Activated CD4-positive, alpha-beta T cell treated with anti-CD3 and anti-CD28 coated beads, Interleukin-2, amount 50 U/mL, for 1 hour (primary cell): ENCODE measurements around the gene OR1F1.
"Not testable (repeated sequence)": the region's sequence is repeated elsewhere in the genome, so short reads cannot be mapped to it uniquely, and the experiment has no call there.

ENCODE experiments used
- DNase-seq: peaks from one replicate; pipeline ENCODE4 v3.0.0-alpha.2; 2020

Gene OR1F1

DNA sequence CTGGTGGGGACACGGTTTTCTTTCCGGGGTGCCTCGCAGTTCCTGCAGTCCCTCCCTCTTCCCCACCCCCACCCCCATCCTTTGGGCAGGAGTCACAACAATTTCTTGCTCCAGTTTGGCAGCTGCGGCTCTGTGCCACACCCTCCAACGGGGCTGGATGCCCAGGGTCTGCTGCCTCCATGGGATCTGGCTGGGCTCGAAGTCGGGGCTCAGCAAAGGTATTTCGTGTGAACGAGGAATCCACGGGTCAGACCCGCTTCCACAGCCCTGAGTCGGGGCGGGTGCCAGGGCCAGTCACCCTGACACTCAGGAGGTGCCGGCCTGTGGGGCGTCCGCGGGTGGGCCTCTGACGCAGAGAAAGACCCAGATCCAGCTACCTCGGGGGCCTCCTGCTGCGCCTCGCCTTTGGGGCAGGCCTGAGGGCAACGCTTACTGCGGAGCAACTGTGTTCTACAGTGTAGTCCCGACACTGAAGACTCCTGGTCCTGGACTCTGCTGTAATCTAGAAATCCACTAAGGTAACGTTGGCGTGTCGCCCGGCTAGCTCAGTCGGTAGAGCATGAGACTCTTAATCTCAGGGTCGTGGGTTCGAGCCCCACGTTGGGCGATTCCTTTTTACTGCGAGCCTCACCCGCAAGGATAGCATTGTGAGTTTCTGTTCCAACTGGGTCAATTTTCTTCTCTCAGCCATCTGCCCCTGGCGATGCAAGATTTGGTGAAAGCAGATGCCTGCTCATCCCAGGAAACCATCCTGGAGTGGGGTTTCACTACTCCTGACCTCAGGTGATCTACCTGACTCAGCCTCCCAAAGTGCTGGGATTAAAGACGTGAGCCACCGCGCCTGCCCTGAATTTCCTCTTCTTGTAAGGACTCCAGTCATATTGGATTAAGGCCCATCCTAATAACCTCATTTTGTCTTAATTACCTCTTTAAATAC, 12.6 kb upstream of the OR1F1 start:
- no peak for DNase-seq

DNA sequence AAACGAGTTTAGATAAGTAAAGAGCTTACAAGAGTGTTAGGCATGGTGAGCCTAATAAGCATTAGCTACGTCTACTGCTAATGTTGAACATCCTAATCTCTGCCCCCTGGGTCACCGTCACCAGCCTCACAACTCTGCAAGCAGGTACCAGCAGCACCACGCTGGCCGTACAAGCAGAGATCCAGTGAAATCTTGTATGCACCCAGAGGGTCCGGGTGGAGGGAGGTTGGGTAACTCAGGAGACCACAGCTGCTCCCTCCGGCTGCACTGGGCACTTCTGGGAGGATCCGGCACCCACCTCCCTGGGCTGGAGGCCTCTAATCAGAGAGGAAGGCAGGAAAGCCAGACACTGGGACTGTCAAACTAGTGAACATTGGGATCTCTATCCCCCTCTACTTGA, 8.4 kb upstream of the OR1F1 start:
- no peak for DNase-seq

- DNase-seq, result no peak
Measured at GRCh38 chr16:3180445-3180878, 7.5 kb upstream of the OR1F1 start.

DNA sequence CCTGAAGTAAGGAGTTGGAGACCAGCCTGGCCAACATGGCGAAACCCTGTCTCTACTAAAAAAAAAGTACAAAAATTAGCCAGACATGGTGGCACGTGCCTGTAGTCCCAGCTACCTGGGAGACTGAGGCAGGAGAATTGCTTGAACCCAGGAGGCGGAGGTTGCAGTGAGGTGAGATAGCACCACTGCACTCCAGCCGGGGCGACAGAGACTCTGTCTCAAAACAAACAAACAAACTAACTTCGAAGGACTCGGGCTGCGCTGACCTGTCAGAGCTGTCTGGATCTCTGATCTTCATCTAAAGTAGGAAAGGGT, 5.8 kb upstream of the OR1F1 start:
- not testable (repeated sequence) for DNase-seq

DNA sequence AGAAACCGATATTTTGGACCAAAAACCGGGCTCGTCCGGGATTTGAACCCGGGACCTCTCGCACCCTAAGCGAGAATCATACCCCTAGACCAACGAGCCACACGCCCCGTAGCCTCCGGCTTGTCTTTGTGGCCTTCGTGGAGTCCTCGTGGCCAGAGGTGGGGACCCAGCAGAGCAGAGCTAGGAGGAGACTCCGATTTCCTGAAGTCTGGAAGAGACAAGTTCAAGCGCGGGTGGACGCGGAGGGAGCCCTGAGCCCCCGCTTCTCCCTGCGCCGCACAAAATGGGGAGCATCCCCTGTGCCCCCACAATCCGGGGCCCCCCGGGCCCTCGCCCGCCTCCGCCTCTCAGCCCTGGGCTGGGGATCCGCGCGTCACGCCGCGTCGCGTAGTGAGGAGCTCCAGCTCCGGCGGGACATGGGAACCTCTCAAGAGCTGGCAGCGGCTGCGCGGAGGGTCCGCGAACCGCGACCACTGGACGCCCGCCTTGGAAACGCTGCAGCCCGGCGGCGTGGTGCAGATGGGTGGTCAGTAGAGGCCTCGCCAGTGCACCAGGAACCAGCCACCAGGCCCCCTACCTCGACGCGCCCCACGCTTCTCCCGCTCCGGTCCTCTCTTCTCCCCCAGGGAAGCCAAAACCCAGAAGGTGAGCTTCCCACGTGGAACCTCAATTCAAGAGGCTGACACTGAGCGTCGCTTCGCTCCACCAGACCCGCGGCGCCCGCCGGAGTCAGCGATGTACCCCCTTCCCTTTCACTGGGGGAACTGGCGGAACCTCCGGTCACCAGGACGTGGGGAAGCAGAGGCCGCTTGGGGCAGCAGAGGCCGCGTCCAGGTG, 5.2 kb upstream of the OR1F1 start:
- DNase-seq, result peak; percentile 25

DNA sequence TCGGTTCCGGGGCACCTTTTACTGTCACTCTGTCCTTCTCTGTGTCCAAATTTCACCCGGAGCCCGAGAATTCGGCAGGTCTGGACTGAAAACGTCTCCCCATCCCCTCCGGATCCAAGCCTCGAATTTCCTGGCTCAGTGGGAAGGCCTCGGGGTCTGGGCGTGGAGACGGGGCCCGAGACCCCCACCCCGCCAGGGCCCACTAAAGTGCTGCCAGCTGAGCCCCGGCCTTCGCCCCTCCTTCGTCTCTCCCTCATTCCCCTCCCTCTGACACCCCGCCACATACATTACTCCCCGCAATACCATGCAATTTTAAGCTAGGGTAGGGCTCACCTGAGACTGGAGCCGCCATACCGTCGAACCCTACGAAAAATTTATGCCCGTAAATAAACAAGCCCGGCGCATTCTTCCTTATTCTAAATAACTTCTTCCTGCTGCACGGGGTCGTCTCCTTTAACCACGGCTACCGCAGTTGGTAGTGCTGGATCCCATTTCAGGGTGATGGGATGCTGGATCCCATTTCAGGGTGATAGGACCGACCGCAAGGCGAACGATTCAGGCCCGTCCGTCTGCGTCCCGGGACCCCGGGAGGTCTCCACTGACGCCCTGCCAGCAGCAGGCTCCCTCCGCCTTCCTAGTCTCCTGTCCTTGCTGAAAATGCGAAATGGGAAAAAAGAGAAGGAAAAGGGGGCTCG, 4.4 kb upstream of the OR1F1 start:
- no peak for DNase-seq

GRCh38 chr16:3186946-3187690, 886 bp upstream of the OR1F1 start:
- no peak for DNase-seq

DNA sequence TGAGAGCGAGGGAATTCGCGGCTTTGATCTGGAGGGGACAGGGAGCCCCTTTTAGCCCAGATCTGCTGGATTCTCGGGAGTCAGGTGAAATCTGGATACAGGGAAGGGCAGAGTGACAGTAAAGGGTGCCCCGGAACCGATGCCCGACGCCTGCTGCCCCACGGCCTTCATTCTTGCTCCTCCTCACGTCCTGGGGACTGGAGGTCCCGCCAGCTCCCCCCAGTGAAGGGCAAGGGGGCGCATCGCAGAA, 596 bp downstream of the OR1F1 start:
- no peak for DNase-seq

- DNase-seq, result peak; percentile 24
Measured at GRCh38 chr16:3188925-3189825, 1.2 kb downstream of the OR1F1 start.

GRCh38 chr16:3189869-3190268, 1.9 kb downstream of the OR1F1 start:
- no peak for DNase-seq

- DNase-seq, result no peak
Measured at GRCh38 chr16:3190949-3191353, 2.9 kb downstream of the OR1F1 start.

GRCh38 chr16:3192476-3193019, 4.5 kb downstream of the OR1F1 start:
- DNase-seq, result no peak

- DNase-seq, result no peak
Measured at GRCh38 chr16:3193221-3194212, 5.5 kb downstream of the OR1F1 start.

DNA sequence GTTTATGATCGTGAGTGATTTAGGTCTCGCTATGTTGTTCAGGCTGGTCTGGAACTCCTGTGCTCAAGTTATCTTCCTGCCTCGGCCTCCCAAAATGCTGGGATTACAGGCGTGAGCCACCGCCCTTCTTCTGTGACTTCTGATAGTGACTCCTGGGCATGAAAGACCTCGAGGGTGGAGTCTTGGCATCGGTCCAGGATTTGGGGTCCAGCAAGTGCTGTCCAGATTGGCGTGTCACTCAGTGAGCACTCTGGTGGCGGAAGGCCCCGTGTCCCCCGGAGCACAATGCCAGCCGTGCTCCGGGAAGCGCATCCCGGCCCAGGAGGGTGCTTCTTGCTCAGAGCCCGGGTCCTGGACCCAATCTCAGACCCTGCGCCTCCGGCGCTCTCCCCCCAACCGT, 6.8 kb downstream of the OR1F1 start:
- no peak for DNase-seq

- DNase-seq, result no peak
Measured at GRCh38 chr16:3195975-3196374, 8.0 kb downstream of the OR1F1 start.

DNA sequence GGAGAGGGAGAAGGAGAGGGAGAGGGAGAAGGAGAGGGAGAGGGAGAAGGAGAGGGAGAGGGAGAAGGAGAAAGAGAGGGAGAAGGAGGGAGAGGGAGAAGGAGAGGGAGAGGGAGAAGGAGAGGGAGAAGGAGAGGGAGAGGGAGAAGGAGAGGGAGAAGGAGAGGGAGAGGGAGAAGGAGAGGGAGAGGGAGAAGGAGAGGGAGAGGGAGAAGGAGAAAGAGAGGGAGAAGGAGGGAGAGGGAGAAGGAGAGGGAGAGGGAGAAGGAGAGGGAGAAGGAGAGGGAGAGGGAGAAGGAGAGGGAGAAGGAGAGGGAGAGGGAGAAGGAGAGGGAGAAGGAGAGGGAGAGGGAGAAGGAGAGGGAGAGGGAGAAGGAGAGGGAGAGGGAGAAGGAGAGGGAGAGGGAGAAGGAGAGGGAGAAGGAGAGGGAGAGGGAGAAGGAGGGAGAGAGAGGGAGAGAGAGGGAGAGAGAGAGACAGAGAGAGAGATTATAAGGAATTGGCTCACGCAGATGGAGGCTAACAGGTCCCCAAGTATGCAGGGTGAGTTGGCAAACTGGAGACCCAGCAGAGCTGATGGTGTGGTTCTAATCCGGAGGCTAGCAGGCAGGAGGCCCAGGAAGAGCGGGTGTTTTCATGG, 9.8 kb downstream of the OR1F1 start:
- not testable (repeated sequence) for DNase-seq

DNA sequence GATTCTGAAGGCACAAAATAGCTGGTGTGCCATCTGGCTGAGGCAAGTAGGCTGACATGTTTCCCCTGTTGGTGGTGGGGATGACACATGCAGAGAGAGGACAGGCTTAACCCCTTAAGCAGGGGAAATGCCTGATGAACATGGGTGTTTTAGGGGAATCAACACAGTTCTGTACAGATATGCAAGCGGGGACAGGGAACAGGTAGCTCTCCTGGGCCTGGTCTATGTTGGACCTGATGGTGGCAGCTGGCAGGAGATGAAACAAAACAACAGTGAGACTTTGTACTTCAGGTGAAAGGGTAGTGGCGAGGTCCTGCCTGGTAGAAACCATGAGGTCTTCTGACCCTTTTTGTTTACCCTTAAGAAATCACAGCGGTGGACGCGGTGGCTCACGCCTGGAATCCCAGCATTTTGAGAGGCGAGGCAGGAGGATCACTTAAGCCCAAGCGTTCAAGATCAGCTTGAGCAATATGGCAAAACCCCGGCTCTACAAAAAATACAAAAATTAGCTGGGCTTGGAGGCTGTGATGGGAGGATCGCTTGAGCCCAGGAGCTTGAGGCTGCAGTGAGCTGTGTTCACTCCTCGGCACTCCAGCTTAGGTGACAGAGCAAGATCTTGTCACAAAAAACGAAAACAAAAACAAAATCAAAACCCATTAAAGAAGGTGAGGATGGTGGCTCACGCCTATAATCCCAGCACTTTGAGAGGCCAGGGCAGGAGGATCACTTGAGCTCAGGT, 10.5 kb downstream of the OR1F1 start:
- no peak for DNase-seq

DNA sequence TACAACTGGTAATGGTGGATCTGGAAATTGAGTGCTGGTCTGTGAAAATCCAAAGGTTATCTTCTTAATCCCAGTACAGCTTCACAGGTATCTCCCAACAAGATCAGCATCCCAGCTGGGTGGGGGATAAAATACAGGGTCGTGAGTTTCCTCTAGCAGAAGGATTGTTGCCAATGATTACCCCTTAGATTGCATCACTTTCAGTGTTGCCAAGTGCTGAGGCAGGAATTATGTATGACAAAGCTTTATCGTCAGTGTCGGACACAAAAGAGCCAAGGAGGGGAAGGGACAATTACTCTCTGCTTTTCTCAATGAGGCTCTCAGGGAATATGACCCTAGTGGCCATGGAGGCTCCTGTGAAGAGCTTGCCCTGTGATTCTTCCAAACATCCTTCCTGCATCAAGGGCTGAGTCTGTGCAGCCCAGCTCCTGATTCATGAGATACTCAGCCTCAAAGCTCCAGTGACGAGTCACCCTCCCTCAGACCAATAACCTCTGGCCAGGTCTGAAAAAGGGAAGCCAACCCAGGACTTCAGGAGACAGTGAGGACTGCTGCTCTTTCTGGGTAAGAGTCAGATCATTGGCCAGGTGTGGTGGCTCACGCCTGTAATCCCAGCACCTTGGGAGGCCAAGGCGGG, 15.0 kb downstream of the OR1F1 start:
- DNase-seq, result no peak

DNA sequence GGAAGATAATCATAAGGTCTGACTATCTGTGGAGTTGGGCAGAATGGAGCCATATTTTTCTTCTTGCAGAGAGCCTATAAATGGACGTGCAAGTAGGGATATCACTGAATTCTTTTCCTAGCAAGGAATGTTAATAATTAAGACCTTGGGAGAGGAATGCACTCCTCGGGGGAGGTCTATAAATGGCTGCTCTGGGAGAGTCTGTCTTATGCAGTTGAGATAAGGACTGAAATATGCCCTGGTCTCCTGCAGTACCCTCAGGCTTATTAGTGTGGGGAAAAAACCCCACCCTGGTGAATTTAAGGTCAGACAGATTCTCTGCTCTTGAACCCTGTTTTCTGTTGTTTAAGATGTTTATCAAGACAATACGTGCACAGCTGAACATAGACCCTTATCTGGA, 17.9 kb downstream of the OR1F1 start:
- not testable (repeated sequence) for DNase-seq
